GM21723 (cell line): ENCODE results near the gene C19orf18.

Source experiments
- ATAC-seq: cut with Tn5 transposase; IDR thresholded peaks from one replicate; pipeline ENCODE4 v1.9.1; 2021; ENCODE audit warnings: mild to moderate bottlenecking, moderate library complexity; ENCODE audit not compliant: unreplicated experiment

Gene C19orf18

GRCh38 chr19:57947419-57948134 lies 26.8 kb downstream of the C19orf18 start, which contains the start of gene ZNF256:
Gene ZNF256, minus strand, starts transcription at chr19:57947706. Its CDS starts 232 bp downstream, at chr19:57947474.
- peak; percentile 89 for ATAC-seq

- no peak for ATAC-seq
Observed at GRCh38 chr19:57947088-57947418, 27.3 kb downstream of the C19orf18 start.

DNA sequence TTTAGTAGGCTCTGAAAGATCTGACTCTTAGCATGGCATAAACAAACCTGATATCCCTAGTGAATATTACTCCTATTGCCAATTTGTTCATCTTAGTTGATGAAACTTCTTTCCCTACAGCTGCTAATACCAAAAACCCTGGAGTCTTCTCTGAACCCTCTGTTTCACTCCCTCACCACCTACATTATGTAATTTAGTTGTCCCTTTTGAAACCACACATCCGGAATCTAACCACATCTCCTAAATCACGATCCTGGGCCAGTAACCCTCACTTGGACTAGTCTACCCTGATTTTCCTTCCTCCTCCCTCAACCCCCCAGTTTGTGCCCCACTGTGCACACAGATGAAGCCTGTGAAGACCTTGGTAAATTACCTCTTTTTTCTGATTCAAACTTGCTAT lies 28.0 kb downstream of the C19orf18 start:
- ATAC-seq = no peak

- ATAC-seq = no peak
Observed at GRCh38 chr19:57941593-57941992, 32.7 kb downstream of the C19orf18 start.

- ATAC-seq = no peak
Observed at GRCh38 chr19:57935731-57936130, 38.6 kb downstream of the C19orf18 start.

DNA sequence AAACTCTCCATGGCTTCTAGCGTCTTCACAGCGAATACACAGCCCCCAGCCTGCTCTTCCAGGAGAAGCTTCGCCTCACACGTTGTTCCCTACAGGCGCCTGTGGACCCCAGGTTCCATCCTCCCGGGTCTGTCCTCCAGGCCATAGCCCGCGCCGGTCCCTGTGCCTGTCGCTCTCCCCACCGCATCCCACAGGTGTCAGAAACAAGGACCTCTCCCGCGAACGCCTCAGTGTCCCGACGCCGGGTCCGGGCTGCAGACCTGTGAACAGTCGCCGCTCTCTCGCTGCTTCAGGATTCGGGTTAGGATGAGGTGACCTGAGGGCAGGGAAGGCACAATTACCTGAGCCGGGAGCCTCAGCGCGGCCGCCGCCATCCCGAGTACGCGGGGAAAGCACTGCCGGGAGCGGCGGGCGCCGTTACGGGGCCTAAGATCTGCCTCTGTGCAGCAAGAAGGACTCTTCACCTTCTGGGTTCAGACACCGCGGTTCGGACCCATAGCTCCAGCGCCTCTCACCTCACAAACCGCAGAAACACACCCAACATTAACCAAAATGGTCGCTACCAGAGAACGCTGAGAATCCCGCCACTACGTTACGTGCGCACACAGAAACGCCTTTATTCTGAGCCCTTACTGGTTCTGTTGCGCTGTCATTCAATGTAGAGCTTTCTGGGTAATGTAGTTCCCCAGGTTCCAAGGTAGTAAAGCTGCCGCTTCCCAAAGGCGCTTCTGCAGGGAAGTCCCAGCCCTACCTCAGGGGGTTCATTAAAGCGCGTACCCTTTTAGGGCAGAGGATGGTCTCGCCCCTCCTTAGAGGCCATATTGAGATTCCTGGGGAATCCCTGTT lies 39.3 kb downstream of the C19orf18 start, which contains the start of gene ZNF418:
TSS of gene ZNF418 (minus strand) at position 583 of the 846 bp plus-strand sequence. CDS start 1,580 bp downstream, outside the sequence.
- peak; percentile 48 for ATAC-seq

DNA sequence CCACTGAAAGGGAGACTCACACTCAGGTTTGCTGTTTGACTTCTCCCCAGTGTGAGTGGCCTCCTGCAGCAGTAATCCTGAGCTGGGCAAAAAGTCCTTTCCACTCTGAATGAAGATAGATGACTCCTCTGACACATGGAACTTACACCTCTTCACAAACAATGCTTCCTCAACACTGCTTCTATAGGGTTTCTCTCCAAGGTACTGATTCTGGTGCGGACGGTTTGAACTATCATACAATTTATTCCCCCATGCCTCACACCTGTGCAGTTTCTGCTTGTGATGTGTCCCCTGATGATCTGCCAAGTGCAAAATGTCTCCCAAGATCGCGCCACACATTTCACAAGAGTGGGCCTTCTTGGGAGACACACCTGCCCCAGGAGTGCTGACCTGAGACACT lies 46.7 kb downstream of the C19orf18 start:
- ATAC-seq = no peak

DNA sequence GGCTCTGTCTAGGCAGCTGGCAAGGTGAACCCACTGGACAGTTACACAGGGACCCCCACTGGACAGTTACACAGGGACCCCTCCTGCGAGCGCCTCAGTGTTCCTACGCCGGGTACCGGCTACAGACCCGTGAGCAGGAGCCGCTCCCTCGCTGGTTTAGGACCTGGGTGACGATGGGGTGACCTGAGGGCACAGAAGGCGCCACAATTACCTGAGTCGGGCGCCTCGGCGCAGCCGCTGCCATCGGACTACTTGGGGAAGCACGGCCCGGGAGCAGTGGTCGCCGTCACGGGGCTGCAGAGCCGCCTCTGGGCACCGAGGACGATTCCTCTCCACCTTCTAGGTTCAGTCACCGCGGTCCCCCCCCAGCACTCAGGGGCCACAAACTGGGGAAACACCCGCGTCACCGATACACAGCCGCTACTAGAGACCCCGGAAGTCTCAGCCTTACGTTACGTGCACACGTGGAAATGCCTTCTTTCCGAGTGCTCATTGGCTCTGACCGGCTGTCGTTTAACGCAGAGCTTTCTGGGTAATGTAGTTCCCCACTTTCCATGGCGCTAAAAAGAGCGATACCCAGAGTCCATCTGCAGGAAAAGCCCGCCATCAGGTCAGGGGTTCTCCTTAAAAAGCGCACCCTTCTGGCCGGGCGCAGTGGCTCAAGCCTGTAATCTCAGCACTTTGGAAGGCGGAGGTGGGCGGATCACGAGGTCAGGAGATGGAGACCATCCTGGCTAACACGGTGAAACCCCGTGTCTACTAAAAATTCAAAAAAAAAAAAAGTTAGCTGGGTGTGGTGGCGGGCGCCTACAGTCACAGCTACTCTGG lies 58.0 kb downstream of the C19orf18 start, which contains the start of gene ZNF417:
TSS of gene ZNF417 (minus strand) at position 425 of the 828 bp plus-strand sequence. CDS start at position 244, 181 bp downstream.
- ATAC-seq = peak; percentile 92

GRCh38 chr19:57914531-57914930 lies 59.8 kb downstream of the C19orf18 start:
- ATAC-seq = no peak
